Body of pancreas (tissue), 4 donors: ENCODE measurements around the gene OOSP4B.
"Not testable (repeated sequence)": the region's sequence is repeated elsewhere in the genome, so short reads cannot be mapped to it uniquely, and the experiment has no call there.

Experiments
- CTCF ChIP-seq, 7 experiments: fragments of 450-650 bp in 4 of 7; fragments of 200-600 bp in 3 of 7; sonication (generic) in 3 of 7; IDR thresholded peaks; one replicate each; pipeline ENCODE4 v1.5.1; 2016 to 2019; ENCODE audit warnings: antibody characterized with exemption in 7 of 7
- POLR2A ChIP-seq, 3 donors: fragments of 450-650 bp; IDR thresholded peaks; one replicate each; pipeline ENCODE4 v1.6.1; 2016; ENCODE audit warnings: antibody characterized with exemption in 3 of 3, mild to moderate bottlenecking in 2 of 3

GRCh38 chr11:60050422-60050821, 33.4 kb downstream of the OOSP4B start:
- not testable (repeated sequence) for TF ChIP-seq CTCF, POLR2A (IDR thresholded peaks at IDR 0.05)
